ENCODE measurements around the gene ZFYVE16.

GRCh38 chr5:80466669-80467485 is 59.0 kb downstream of the ZFYVE16 start:
- TF ChIP-seq, protein P1, sequence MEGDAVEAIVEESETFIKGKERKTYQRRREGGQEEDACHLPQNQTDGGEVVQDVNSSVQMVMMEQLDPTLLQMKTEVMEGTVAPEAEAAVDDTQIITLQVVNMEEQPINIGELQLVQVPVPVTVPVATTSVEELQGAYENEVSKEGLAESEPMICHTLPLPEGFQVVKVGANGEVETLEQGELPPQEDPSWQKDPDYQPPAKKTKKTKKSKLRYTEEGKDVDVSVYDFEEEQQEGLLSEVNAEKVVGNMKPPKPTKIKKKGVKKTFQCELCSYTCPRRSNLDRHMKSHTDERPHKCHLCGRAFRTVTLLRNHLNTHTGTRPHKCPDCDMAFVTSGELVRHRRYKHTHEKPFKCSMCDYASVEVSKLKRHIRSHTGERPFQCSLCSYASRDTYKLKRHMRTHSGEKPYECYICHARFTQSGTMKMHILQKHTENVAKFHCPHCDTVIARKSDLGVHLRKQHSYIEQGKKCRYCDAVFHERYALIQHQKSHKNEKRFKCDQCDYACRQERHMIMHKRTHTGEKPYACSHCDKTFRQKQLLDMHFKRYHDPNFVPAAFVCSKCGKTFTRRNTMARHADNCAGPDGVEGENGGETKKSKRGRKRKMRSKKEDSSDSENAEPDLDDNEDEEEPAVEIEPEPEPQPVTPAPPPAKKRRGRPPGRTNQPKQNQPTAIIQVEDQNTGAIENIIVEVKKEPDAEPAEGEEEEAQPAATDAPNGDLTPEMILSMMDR (conservative IDR thresholded peaks at IDR 0.05 in 1 of 2, IDR thresholded peaks at IDR 0.05 in 1 of 2; ENCODE audit: low read depth in 1 of 2, low read length in 2 of 2), result no peak
- no peak for TF ChIP-seq EZH2 (IDR thresholded peaks at IDR 0.05; ENCODE audit: low read length, missing control alignments)
